H1 (cell line): Measurements from ENCODE around the gene TEX30. TPM values are rescaled to one million over a fixed set of nuclear protein-coding genes. Genes with fewer than 3 reads are reported as not detected.

ENCODE experiments used
- CTCF ChIA-PET: fragments of 300-600 bp; sonication (Branson Sonifier 250); formaldehyde crosslinking; loops from one replicate; lab custom pipeline; 2021; ENCODE audit not compliant: partially characterized antibody; lab: Charles Lee
- POLR2A ChIA-PET: fragments of 300-600 bp; sonication (Branson Sonifier 250); formaldehyde crosslinking; loops from one replicate; lab custom pipeline; 2021; ENCODE audit warnings: inconsistent platforms; ENCODE audit not compliant: partially characterized antibody; lab: Charles Lee
- DNase-seq, 2 experiments: peaks; one replicate each; pipeline versions ENCODE4 v3.0.0 to v3.0.0-alpha.2; 2010 to 2022; ENCODE audit warnings: low spot score in 2 of 2, low read depth in 1 of 2, mixed read lengths in 1 of 2
- FAIRE-seq: peaks from 2 replicates; lab custom pipeline; 2011; peaks lifted over from hg19 to GRCh38; lab: Jason Lieb, UNC
- H2AFZ ChIP-seq: 2 replicates; pipeline ENCODE4 v1.8.1; 2012; ENCODE audit warnings: low read length, inconsistent platforms
- H2AK5ac ChIP-seq: 2 replicates; pipeline ENCODE4 v1.6.1; 2013; ENCODE audit warnings: low read depth, low read length
- H2BK120ac ChIP-seq: replicated peaks from 2 replicates; pipeline ENCODE3; 2013; ENCODE audit warnings: low read depth, low read length, inconsistent platforms
- H2BK12ac ChIP-seq: 2 replicates; pipeline ENCODE4 v1.6.1; 2013; ENCODE audit warnings: low read depth, low read length
- H2BK15ac ChIP-seq: 2 replicates; pipeline ENCODE4 v1.6.1; 2013; ENCODE audit warnings: low read length
- H2BK20ac ChIP-seq: 2 replicates; pipeline ENCODE4 v1.6.1; 2013; ENCODE audit warnings: low read length
- H2BK5ac ChIP-seq: 2 replicates; pipeline ENCODE4 v1.6.1; 2013; ENCODE audit warnings: low read depth, low read length
- H3K14ac ChIP-seq: 2 replicates; pipeline ENCODE4 v1.6.1; 2013; ENCODE audit warnings: inconsistent platforms; ENCODE audit not compliant: insufficient read length
- H3K18ac ChIP-seq: 2 replicates; pipeline ENCODE4 v1.6.1; 2013; ENCODE audit warnings: low read length; ENCODE audit errors: extremely low read depth
- H3K23ac ChIP-seq: 2 replicates; pipeline ENCODE4 v1.6.1; 2013; ENCODE audit warnings: inconsistent platforms; ENCODE audit not compliant: insufficient read length
- H3K23me2 ChIP-seq: 2 replicates; pipeline ENCODE4 v1.6.1; 2013; ENCODE audit warnings: low read depth, low read length
- H3K27ac ChIP-seq: 2 replicates; pipeline ENCODE4 v1.6.1; 2011; ENCODE audit warnings: low read depth, low read length, inconsistent platforms
- H3K27me3 ChIP-seq, 4 experiments: replicated peaks in 1 of 4; 1 replicate in 1 of 4; 2 replicates in 3 of 4; pipeline versions ENCODE4 v1.6.1 to v1.8.1; 2011 to 2013; ENCODE audit warnings: low read length in 3 of 4, mild to moderate bottlenecking in 3 of 4, inconsistent platforms in 2 of 4, mixed read lengths in 2 of 4, moderate library complexity in 1 of 4; ENCODE audit not compliant: control insufficient read depth in 3 of 4, insufficient read depth in 3 of 4; ENCODE audit errors: extremely low read depth in 1 of 4
- H3K36me3 ChIP-seq, 4 experiments: 2 replicates each; pipeline versions ENCODE4 v1.6.1 to v1.8.1; 2011 to 2013; ENCODE audit warnings: mild to moderate bottlenecking in 4 of 4, low read length in 3 of 4, moderate library complexity in 2 of 4, control low read depth in 1 of 4, inconsistent platforms in 1 of 4; ENCODE audit not compliant: insufficient read depth in 4 of 4, control insufficient read depth in 2 of 4
- H3K4ac ChIP-seq: replicated peaks from 2 replicates; pipeline ENCODE3; 2013; ENCODE audit warnings: low read length, low read depth, mixed read lengths, inconsistent platforms; ENCODE audit not compliant: insufficient read length
- H3K4me1 ChIP-seq, 4 experiments: replicated peaks in 1 of 4; 1 replicate in 1 of 4; 2 replicates in 3 of 4; pipeline versions ENCODE4 v1.6.1 to v1.8.1; 2011 to 2013; ENCODE audit warnings: low read length in 3 of 4, inconsistent platforms in 2 of 4, mixed read lengths in 1 of 4; ENCODE audit not compliant: insufficient read depth in 4 of 4, control insufficient read depth in 3 of 4
- H3K4me2 ChIP-seq, 2 experiments: 2 replicates each; pipeline versions ENCODE4 v1.6.1 to v1.8.1; 2011 to 2013; ENCODE audit warnings: low read depth in 2 of 2, low read length in 2 of 2, control low read depth in 1 of 2, inconsistent platforms in 1 of 2, mild to moderate bottlenecking in 1 of 2; ENCODE audit not compliant: insufficient read depth in 1 of 2
- H3K4me3 ChIP-seq, 4 experiments: fragments of 200-600, 300-600 bp in 1 of 4; sonication (generic), shearing (Covaris generic), sonication (Bioruptor Twin) in 1 of 4; 2 replicates each; pipeline versions ENCODE4 v1.5.1 to v1.8.1; 2011 to 2016; ENCODE audit warnings: low read length in 4 of 4, low read depth in 3 of 4, control low read depth in 2 of 4, inconsistent platforms in 2 of 4, mild to moderate bottlenecking in 2 of 4, mixed read lengths in 1 of 4, moderate library complexity in 1 of 4; ENCODE audit not compliant: insufficient read depth in 2 of 4; ENCODE audit errors: extremely low read depth in 1 of 4
- H3K56ac ChIP-seq: replicated peaks from 2 replicates; pipeline ENCODE3; 2013; ENCODE audit warnings: low read depth, mild to moderate bottlenecking, mixed read lengths, low read length, inconsistent platforms; ENCODE audit not compliant: insufficient read length
- H3K79me1 ChIP-seq: 2 replicates; pipeline ENCODE4 v1.6.1; 2013; ENCODE audit warnings: low read depth, low read length, control low read depth
- H3K79me2 ChIP-seq, 2 experiments: 2 replicates each; pipeline versions ENCODE4 v1.6.1 to v1.8.1; 2012 to 2013; ENCODE audit warnings: low read length in 2 of 2, mild to moderate bottlenecking in 2 of 2, inconsistent platforms in 1 of 2; ENCODE audit not compliant: insufficient read depth in 2 of 2, control insufficient read depth in 1 of 2
- H3K9ac ChIP-seq, 4 experiments: replicated peaks in 1 of 4; 1 replicate in 1 of 4; 2 replicates in 3 of 4; pipeline versions ENCODE4 v1.6.1 to v1.8.1; 2011 to 2013; ENCODE audit warnings: low read depth in 3 of 4, low read length in 3 of 4, control low read depth in 2 of 4, mild to moderate bottlenecking in 2 of 4, moderate library complexity in 2 of 4, inconsistent platforms in 1 of 4; ENCODE audit errors: extremely low read depth in 1 of 4
- H3K9me3 ChIP-seq, 2 experiments: 2 replicates each; pipeline versions ENCODE4 v1.6.1 to v1.8.1; 2012 to 2013; ENCODE audit warnings: mild to moderate bottlenecking in 2 of 2, moderate library complexity in 2 of 2, control low read depth in 1 of 2, inconsistent platforms in 1 of 2, low read depth in 1 of 2, low read length in 1 of 2, mixed read lengths in 1 of 2; ENCODE audit not compliant: insufficient read depth in 2 of 2
- H4K20me1 ChIP-seq, 2 experiments: replicated peaks in 1 of 2; 2 replicates each; pipeline versions ENCODE3 to v1.8.1; 2011 to 2013; ENCODE audit warnings: inconsistent platforms in 2 of 2, low read length in 2 of 2, mild to moderate bottlenecking in 1 of 2; ENCODE audit not compliant: insufficient read depth in 2 of 2, control insufficient read depth in 1 of 2
- H4K5ac ChIP-seq: 2 replicates; pipeline ENCODE4 v1.6.1; 2013; ENCODE audit warnings: low read length, low read depth, mixed read lengths, inconsistent platforms; ENCODE audit not compliant: insufficient read length
- H4K8ac ChIP-seq: 2 replicates; pipeline ENCODE4 v1.8.0; 2013; ENCODE audit warnings: mild to moderate bottlenecking, moderate library complexity, low read length, inconsistent platforms; ENCODE audit not compliant: insufficient read depth; ENCODE audit errors: extremely low read depth
- H4K91ac ChIP-seq: replicated peaks from 2 replicates; pipeline ENCODE3; 2013; ENCODE audit warnings: low read length, mixed read lengths, inconsistent platforms; ENCODE audit not compliant: insufficient read length
- ATF3 ChIP-seq: IDR thresholded peaks from 2 replicates; pipeline ENCODE4 v1.6.1; 2011; ENCODE audit warnings: low read depth, mild to moderate bottlenecking, low read length; ENCODE audit not compliant: insufficient read depth
- CHD2 ChIP-seq: IDR thresholded peaks from 2 replicates; pipeline ENCODE4 v1.6.1; 2012; ENCODE audit warnings: low read length, improper control_type of control experiment
- JUND ChIP-seq: IDR thresholded peaks from 2 replicates; pipeline ENCODE4 v1.6.1; 2011; ENCODE audit warnings: mild to moderate bottlenecking, improper control_type of control experiment, low read length
- POLR2AphosphoS5 ChIP-seq: IDR thresholded peaks from 2 replicates; pipeline ENCODE4 v1.6.1; 2011; ENCODE audit warnings: low read depth, low read length
- POU5F1 ChIP-seq: IDR thresholded peaks from 2 replicates; pipeline ENCODE4 v1.6.1; 2011; ENCODE audit warnings: low read depth, mild to moderate bottlenecking, low read length, moderate library complexity
- SIRT6 ChIP-seq: IDR thresholded peaks from one replicate; pipeline ENCODE4 v1.7.1; 2012; ENCODE audit warnings: low read length, inconsistent platforms
- SIX5 ChIP-seq: IDR thresholded peaks from 2 replicates; pipeline ENCODE4 v1.6.1; 2011; ENCODE audit warnings: mild to moderate bottlenecking, low read depth, low read length
- SP2 ChIP-seq: IDR thresholded peaks from 2 replicates; pipeline ENCODE4 v1.6.1; 2012; ENCODE audit warnings: mild to moderate bottlenecking, low read length, inconsistent platforms
- TBP ChIP-seq: IDR thresholded peaks from 2 replicates; pipeline ENCODE4 v1.6.1; 2011; ENCODE audit warnings: low read depth, low read length, improper control_type of control experiment
- WGBS, 2 experiments: shearing (Covaris generic) in 1 of 2; methylation state at CpG; one replicate each; pipeline versions ENCODE4 v1.1.6 to v1.1.7; 2013 to 2015; ENCODE audit warnings: low lambda C conversion rate in 2 of 2, mixed read lengths in 2 of 2, inconsistent platforms in 1 of 2, low coverage in 1 of 2, missing lambda C conversion rate in 1 of 2; ENCODE audit not compliant: insufficient replicate concordance in 2 of 2, insufficient coverage in 1 of 2, insufficient read length in 1 of 2; ENCODE audit errors: extremely low coverage in 1 of 2, missing lambda C conversion rate in 1 of 2; 5-methylcytosine and 5-hydroxymethylcytosine counted together
- polyA plus RNA-seq, 7 experiments: library from polyadenylated mRNA; depleted of rRNA in 3 of 7; stranded (reverse) in 5 of 7; unstranded in 2 of 7; fragments of >200 nt in 5 of 7; fragments of 200-250 nt in 2 of 7; gene quantifications; 1 replicate in 5 of 7; 2 replicates in 1 of 7; 4 replicates in 1 of 7; pipeline versions ENCODE4 v1.2.1 to v1.2.3, GENCODE V29; 2011 to 2013; ENCODE audit warnings: missing spikeins in 2 of 7, mixed read lengths in 2 of 7
- total RNA-seq: library from RNA; stranded (reverse); fragmentation: NEBNext Ultra II Directional; extraction: Animal tissue kit (Norgen Biotek cat#: 25700); gene quantifications from 2 replicates; pipeline ENCODE4 v1.2.1, GENCODE V29; 2021

The TEX30 gene
- total and polyA plus RNA-seq, 2 of the 8 experiments (the other 6 are each of a cell fraction or from before 2014, with no cell fraction given): 6.5 to 10.3 TPM

GRCh38 chr13:102781591-102781990 lies 8.0 kb upstream of the TEX30 start:
- no peak overlapping the region for H3K14ac ChIP-seq
- H3K4me2 ChIP-seq: no peak overlapping the region
- no peaks in the 10 kb centered on the region for H3K27me3 ChIP-seq
- no peak overlapping the region for H3K56ac ChIP-seq
- no peak overlapping the region for H2BK15ac ChIP-seq
- POLR2A ChIA-PET: no interaction called here
- H2BK120ac ChIP-seq: no peak overlapping the region
- no peak for FAIRE-seq
- no peak overlapping the region for H4K5ac ChIP-seq
- H3K23ac ChIP-seq: no peak overlapping the region
- no peak for DNase-seq
- H3K4me3 ChIP-seq: no peak overlapping the region
- no peak overlapping the region for H3K9ac ChIP-seq
- WGBS, 2 experiments: 90% methylated on average over 1 of the region's 1 CpG; no CpG with 5 or more reads in 1 of the 2 experiments
- peaks cover 7 to 8% of the 10 kb centered on the region in 2 experiments; a peak in 3 of 4 replicates for H3K9me3 ChIP-seq
- no peak overlapping the region for H3K18ac ChIP-seq
- no peak overlapping the region for H3K4ac ChIP-seq
- H3K79me2 ChIP-seq: no peaks in the 10 kb centered on the region
- H3K23me2 ChIP-seq: no peaks in the 10 kb centered on the region
- H3K36me3 ChIP-seq: peaks cover 0 to 6% (median 1%) of the 10 kb centered on the region in 4 experiments; a peak in 3 of 8 replicates
- CTCF ChIA-PET: no interaction called here
- no peak overlapping the region for H2BK12ac ChIP-seq
- no peak overlapping the region for H2BK5ac ChIP-seq
- H3K27ac ChIP-seq: no peak overlapping the region
- H4K20me1 ChIP-seq: no peaks in the 10 kb centered on the region
- H2AK5ac ChIP-seq: no peak overlapping the region
- no peak overlapping the region for H4K91ac ChIP-seq
- H2BK20ac ChIP-seq: no peak overlapping the region
- no peaks in the 10 kb centered on the region for H3K4me1 ChIP-seq
- H4K8ac ChIP-seq: no peak overlapping the region
- no peak overlapping the region for H2AFZ ChIP-seq
- H3K79me1 ChIP-seq: no peaks in the 10 kb centered on the region
- TF ChIP-seq SIRT6 (no peak), SP2 (no peak), CHD2 (no peak), SIX5 (no peak), ATF3 (no peak), JUND (no peak), POU5F1 (no peak), TBP (no peak), POLR2AphosphoS5 (no peak)
